ENCODE data around the gene IZUMO1.
"Not testable (repeated sequence)": the region's sequence is repeated elsewhere in the genome, so short reads cannot be mapped to it uniquely, and the experiment has no call there.

Gene IZUMO1

DNA sequence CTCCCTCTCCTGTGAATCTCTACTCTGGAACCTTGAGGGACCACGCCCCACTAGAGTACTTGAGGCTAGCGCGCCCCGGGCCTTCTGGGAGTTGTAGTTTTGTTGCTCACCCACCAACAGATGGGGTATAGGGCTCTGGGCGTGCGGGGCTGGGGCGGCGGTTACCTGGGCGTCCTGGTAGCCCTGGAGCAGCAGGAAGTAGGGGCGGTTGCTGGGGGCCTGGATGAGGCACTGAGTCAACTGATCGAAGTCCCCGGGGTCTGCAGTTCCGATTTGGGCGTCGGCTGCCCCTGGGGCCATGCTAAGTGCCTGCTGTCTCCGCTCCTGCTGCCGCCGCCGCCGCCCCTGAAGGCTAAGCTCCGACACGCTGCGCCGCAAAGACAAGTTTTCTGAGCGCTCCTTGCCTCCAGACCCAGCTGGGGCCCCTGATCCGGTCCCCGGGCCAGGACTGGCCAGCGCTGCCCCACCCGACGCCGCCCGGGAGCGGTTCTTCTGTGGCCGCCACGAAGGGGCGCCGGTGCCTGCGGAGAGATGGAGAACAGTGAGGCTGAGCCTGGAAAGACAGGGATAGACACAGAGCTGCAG is 11.6 kb downstream of the IZUMO1 start:
- no peak for DNase-seq

DNA sequence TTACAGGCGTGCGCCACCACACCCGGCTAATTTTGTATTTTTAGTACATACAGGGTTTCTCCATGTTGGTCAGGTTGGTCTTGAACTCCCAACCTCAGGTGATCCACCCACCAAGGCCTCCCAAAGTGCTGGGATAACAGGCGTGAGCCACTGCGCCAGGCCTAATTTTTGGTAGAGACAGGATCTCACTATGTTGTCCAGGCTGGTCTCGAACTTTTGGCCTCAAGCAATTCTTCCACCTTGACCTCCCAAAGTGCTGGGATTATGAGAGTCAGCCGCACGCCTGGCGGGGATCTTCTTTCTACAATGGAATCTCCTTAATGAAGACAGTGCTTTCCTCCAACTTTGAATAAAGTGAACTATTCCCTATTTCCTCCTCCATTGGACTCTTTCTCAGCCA is 12.1 kb downstream of the IZUMO1 start:
- no peak for DNase-seq

DNA sequence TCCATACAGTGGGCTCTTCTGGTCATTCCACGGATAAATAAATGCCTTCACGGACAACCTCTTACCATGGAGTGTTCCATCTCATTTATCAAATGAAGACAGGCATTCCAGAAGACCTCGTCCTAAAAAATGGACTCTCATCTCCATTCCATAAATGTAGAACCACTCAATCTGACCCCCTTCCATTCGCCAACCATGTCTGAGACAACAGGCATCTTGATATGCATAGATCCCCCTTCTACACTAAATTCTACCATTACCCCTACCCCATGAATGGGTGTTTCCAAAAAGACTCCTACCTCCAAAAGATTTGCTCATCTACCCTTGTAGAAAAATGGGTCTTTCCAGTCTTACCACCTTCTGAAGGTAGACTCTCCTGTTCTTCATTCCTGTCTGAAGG is 15.3 kb downstream of the IZUMO1 start:
- DNase-seq: no peak

DNA sequence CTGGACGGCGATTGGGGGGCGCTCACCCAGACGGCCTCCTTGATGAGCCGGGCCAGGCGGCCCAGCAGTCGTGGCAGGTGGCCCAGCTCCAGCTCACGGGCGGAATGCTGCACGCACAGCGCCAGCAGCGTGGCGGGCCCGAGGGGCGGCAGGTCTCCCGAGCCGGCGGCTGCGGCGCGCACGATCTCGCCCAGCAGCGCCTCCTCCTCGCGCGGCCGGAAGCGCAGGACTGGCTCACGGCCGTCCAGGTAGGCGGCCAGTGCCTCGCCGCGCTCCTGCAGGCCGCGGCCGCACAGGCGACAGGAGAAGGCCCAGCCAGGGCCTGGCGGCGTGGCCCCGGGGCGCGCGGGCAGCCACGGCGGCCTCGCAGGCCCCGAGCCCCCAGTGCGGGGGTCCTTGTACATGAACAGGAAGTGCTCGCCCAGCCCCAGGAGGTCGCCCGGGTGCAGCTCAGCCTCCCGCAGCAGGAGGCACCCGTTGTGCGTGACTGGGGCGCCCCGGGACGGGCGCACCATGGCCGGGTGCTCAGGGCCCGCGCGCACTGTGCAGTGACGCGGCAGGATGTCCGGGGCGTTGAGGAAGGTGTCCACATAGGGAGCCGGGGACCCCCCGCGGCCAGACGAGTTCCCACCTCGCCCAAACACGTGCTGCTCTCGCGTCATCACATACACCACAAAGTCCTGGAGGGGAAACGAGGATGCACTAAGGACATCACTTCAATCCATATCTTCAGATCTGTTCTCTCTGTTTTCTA is 17.6 kb downstream of the IZUMO1 start:
- DNase-seq: no peak

DNA sequence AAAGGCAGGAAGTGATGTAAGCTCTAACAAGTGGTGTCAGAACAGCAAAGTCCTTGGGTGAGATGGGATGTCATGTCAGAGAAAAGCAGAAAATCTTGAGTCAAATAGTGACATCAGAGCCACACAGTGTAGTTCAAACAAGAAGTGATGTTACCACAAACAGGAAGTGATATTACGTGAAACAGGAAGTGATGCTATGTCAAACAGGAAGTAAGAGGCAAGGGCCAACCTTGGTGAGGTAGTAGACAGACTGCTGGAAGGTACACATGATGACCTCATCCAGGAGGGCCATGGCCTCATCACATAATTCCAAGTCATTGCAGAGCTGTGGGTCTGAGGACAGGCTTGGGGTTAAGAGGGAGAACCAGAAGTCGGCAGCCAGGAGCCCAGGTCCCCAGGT is 20.2 kb downstream of the IZUMO1 start:
- DNase-seq: no peak

DNA sequence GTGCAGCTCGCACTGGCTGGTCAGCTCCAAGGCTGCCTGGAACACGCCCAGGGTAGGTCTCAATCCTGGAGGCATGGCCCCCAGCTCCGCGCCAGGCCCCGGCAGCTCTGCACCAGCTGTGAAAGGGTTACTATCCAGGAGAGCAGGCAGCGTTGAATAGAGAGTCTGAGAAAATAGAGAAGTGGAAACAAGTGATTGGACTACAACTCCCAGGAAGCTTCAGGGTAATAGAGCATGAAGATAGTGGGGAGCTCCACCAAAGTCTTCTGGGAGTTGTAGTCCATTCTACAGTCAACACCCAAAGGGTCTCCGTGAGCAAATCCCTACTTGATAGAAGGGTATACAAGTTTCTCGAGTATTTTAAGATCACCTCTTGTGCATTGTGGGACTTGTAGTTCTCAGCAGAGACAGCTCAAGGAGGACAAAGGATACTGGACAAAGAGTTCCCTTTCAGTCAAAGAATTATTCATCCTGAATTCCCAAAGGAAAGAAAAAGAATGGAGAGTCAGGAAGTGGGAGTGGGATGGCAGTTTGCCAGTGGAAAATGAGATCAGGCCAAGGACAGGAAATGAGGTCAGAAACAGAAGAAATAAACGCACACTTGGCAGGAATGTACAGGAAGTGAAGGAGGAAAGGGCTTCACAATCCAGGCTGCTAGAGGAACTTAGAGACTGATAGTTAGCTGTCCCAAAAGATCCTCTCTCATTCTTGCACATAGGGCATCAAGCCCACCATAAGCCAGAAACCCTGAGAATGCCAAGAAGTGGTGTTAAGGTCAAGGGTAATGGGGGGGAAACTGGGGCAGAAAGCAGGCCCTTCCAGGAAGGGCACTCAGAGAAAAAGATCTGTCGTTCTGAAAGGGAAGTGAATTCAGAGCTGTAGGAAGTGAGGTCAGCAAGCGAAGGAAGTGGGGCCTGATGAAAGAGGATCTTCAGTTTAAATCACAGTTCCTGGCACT is 21.6 kb downstream of the IZUMO1 start:
- peak in 1 of 2 experiments; percentile 36 for DNase-seq

DNA sequence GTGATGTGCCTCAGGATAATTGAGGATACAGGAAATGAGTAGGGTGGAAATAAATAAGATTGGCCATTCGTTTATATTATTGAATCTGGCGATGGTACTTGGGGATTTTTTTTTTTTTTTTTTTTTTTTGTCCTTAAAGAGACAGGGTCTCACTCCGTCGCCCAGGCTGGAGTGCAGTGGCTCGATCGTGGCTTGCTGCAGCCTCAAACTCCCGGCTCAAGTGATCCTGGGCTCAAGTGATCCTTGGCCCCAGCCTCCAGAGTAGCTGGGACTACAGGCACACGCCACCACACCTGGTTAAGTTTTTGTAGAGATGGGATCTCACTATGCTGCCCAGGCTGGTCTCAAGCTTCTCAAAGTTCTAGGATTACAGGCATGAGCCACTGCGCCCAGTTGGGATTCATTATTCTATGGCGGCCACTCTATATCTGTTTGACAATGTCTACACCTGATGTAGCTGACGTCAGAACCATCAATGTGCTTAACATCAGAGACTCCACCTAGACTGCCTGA is 24.5 kb downstream of the IZUMO1 start:
- no peak for DNase-seq

DNA sequence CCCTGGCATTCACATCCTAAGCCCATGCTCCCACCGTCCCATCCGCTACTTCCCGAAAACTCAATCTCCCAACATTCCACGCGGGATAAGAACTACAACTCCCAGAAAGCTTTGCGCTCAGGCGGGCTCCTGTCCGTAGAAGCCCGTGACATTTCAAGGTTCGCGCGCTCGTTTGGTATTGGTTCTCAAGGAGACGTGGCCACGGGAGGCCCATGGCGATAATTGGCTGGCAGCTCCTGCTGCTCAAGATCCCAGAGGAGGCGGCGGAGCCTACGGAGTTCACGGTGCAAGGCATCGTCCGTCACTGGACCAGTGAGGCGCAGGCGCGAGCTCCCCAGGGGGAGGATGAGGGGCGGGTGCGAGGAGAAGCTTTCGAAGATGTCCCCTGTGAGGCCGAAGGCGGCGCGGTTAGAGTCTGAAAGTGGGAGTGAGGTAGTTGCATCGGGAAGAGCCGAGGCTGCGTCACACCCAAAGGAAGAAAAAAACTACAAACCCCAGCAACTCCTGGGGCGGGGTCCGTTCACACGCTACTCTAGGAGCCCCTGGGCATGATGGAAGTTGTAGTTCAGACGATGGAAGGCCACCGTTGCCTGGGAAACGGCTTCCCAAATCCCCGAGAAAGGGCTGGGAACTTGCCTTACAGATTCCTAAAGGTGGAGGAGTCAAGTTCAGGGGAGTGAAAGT is 26.0 kb downstream of the IZUMO1 start:
- peak; percentile 92 to 94 for DNase-seq

DNA sequence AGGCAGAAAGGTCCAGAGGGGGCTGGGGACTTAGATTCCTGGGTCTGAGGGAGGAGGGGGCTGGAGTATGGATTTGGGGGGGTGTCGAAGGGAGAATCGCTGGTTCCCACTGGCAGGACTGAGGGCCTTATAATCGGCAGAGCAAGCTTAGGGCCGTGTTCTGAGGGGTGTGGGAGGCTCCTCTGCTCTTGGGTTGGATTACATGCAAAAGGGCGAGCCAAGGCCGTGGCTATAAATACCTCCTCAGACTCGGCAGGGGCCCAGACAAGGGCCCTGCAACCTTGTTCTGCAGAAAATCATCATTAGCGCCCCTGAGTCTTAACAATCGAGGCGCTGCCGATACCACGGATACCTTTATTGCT is 26.5 kb downstream of the IZUMO1 start:
- DNase-seq: no peak

DNA sequence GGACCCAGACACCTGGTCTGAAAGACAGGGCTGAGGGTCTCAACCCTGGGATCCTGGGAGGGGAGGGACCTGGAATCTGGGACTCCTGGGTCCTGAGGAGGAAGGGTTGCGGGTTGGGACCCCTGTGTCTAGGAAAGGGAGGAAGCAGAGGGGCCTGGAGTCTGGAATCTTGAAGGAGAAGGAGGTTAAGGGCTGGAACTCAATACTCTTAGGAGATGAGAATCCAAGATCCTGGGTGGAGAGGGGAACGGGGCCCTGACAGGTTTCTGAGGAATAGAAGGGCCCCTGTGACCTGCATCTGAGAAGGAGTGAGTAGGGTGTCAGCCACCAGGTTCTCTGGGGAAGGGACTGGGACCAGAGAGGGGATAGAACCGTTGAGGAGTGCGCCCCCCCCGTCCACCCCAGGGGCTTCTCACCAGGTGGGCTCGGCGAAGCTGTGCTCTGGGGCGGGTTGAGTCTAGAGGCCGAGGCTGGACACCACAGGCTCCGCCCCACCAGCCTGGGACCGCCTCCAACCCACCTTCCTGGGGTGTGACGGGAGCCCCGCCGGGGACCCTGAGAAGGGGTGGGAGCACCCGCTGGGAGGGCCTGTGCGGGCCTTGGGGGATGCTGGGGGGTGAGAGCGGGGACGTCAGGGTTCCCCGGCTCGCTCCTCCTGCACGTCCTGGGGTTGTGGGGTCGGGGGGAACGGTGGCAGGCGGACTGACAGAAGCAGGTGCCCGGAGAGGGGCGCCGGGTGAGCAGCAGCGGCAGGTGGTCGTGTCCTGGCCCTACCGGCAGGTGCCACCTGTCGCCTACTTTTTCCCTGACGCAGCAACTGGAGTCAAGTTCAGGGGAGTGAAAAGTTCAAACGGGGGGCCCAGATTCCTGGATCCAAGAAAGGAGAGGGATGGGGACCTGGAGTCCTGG is 27.2 kb downstream of the IZUMO1 start, which contains the start of gene MAMSTR:
TSS of gene MAMSTR (minus strand) at position 463 of the 909 bp plus-strand sequence. CDS start 694 bp downstream, outside the sequence.
- DNase-seq: no peak

DNA sequence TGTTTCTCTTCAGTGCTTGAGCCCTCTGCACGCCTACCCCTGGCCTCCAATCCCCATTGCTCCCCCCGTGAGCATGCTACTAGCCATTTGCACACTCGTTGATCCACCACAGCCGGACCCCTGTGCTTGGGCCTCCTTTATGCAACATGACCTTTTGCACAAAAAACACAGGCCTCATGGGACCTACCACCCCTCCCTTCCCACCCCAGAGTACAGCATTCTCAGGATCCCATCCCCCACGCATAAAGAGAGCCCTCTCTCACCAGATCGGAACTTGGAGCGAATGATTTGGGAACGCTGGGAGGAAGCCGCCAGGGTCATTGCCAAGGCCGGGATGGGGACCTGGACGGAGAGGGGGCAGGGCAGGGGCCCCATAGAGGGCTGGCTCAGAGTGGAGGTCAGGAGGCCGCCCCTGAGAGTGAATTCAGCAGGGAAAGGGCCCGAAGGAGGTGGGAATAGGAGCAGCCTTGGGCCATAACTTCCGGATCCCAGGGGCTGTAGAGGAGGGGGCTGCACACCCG is 27.9 kb downstream of the IZUMO1 start:
- no peak for DNase-seq

DNA sequence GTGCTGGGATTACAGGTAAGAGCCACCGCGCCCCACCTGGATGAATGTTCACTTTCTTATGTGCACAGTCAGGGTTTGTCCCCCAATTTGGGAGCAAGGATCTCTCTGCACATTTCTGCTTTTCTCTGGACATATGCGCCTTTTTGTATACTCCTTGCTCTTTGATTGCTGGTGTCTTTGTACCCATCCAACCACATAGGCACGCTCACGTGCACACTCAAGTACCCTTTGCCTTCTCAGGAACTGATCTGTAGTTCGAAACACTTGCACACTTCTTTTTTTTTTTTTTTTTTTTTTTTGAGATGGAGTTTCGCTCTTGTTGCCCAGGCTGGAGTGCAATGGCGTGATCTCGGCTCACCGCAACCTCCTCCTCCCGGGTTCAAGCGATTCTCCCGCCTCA is 28.6 kb downstream of the IZUMO1 start:
- not testable (repeated sequence) for DNase-seq

DNA sequence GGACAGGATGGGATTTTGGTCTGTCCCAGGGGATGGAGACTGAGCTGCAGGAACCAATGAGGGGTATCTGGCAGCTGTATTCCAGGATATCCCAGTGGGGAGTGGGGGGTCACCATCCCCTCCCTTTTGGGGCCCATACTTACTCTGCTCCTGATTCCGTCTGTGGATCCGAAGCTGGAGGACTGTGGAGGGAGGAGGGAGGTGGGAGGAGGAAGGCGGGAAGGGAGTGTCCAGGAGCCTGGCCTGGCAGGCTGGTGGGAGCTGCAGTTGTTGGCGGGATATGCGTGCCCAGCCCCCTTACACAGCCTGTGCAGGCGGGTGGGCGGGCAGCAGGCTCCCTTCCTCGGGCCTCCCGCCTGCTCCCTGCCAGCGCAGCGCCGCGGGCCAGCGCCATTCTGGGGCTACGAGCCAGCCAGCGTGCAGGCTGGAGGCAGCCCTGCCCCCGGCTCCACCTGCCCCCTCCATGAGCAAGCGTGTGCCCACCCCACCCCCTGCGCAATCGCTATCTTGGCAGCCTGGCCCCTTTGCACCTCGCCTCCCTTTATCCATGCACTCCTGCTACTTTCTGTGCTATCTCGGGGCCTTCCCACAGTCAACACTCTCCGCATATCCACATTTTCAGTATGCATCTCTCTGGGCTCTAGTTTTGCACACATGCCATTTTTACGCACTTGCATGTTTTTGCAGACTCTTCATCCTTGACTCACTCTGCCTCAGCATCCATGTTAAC is 30.0 kb downstream of the IZUMO1 start:
- no peak for DNase-seq

DNA sequence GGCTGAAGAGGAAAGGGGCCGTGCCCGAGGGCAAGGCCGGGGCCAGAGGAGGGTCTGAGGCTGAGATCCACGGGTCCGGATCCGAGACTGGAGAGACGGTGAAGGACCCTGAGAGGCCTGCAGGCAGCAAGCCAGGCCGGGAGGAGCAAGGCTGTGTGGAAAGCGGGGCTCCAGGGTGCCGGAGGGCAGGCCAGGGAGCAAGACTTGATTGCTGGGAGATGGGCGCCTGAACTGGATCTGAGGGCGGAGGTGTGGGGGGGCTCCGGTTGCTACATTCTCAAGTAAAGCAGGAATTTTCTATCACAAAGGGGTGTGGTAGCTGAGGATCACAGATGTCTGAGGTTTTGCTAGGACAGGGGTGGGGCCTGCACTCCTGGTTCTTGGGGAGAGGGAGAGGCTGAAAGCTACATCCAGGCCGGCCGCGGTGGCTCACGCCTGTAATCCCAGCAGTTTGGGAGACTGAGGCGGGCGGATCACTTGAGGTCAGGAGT is 31.0 kb downstream of the IZUMO1 start:
- DNase-seq: no peak

DNA sequence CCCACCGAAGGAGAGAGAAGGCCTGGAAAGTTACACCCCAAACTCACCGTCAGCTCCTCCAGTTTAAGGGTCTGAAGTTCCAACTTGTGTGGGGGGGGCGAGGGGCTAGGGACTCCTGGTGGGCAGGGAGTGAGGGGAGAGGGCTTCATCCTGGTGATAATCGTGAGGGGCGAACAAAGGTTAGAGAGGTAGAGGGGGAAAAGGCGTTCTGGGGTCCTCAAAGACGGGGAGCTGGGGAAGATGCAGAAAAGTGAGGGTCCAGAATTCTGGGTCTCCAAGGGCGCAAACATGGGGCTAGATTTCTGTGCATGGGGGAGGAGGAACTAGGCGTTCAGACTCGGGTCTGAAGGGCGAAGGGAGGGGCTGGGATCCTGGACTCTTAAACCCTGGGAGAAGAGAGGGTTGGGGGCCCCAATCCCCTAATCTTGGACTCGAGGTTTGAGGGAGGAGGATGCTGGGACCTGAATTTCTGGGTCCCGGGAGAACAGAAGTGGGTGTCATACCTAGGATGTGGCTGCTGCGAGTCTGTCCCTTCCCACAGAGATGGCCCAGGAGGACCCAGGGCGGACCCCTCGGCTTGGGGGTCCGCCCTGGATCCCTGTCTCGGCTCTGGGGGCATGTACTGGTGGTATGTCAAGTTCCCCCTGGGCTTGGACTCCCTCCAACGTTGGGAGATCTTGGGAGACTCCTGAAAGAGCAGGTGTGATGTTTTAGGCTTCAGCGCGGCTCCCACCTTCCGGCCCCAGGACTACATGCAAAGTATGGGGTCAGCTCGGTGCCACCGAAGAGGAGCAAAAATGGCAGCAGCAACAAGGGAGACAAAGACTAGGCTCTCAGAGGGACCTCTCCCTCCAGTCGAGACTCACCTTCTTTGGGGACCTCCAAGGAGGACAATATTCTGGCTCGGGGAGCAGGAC is 31.7 kb downstream of the IZUMO1 start:
- no peak for DNase-seq

DNA sequence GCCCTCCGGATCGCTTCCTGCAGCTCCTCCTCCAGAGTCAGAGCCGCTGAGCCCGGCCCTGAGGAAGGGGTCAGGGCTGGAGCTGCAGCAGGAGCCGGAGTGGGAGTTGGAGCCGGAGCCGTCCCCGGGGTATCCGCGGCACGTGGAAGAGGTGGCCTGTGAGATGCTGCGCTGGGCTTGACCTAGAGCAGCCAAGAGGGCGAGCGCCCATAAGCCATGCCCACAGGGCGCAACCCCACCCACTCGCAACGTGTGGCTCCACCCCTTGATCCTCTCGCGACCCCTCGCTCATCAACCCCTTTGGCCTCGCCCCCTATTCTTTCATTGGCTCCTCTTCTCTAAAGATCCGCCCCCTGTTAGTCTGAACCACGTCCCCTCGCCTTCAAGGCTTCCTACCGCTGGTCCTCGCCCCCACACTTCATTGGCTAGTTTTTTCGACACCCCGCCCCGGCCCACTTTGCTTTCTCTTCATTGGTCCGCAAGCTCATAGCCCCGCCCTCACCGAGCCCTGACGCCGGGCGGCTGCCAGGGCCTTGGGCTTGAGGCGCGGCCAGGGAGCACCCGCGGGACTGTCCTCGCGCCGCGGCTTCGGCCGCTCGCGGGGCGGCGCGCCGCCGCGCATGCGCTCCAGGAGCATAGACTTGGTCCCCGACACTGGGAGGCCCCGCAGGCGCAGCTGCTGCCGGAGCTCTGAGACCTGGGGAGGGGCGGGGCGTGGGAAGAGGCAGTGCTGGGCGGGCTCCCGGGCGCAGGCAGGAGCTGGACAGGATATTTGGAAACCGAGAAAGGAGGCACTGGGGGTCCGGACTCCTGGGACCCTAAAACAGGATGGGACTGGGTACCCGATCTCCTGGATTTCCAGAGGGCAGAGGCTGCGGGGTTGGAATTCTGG is 32.6 kb downstream of the IZUMO1 start:
- peak; percentile 99 for DNase-seq

DNA sequence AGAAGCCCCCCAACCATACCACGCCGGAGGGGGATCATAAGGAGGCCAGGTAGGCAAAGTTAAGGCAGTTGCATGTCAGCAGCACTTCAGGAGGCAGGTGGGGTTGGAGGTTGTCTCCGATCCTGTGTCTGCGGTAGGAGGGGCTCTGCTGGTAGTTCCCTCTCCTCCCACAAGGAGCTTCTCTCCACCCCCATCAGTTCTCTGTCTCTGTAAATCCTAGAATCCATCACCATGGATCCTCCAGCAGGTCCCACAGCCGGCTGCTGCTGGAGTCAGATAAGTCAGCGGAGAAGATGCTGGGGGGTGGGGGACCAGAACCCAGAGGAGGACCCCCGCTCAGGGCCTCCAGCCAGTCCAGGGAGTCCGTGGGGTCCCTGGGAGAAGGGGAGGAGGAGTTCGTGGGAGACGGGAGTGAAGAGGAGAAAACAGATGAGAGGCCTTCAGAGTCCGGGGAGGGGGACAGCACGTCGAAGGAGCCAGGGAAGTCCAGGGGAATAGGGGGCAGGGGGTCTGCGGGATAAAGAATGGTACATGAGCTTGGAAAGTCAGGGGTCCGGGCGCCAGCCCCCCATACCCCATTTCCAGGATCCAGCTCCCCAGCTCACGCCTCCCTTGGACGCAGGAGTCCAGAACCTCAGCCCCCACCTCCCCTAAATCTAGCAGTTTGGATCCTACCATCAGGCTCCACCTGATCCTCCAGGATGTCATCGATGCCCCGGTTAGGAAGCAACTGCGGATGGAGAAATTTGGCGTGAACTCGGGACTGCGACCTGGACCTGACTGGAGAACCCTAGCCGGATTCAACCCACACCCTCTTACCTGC is 33.5 kb downstream of the IZUMO1 start:
- DNase-seq: peak in 1 of 2 experiments; percentile 35
